ENCODE results near the gene GPANK1.
A peak's percentile ranks its signal among the peaks of the same experiment; 100 is the strongest.

Gene GPANK1

DNA sequence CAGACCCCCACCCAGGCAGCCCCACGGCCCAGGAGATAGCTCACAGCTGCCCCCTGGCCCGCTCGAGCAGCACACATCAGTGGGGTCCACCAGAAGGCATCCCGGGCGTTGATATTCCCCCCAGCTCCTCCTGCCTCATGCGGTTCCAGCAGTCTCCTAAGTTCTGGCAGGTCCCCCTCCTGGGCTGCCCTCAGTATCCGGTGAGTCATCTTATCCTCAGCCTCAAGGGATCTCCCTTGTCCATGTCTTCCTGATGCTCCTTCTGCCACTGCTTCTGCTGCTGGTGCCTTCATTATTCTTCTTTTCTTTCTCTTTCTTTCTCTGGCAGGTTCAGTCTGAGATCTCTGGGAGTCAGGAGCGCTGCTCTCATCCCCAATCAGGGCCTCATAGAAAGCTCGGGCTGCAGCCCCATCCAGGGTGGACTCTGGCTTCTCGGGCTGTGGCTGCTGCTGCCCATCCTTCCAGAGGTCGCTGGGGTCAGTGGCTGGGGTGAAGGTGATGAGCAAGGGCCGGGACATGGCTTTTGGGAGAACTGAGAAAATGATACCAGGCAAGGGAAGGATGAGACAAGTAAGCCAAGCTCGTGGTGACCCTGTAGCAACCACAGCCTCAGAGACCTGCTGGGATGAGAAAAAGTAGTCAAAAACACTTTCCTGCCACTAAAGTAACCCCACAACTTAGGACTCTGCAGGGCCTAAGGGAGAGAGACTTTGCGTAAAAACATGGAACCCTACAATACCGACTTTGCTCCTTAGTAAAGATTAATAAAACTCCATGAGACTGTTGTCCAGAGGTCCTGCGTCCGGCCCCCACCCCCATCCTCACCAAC, 622 bp downstream of the GPANK1 start:
- POLR2A ChIA-PET, result interaction anchor here (0.5 to 7.4 kb wide), 30 partner anchors 9 to 308 kb away, joined by 3 to 180 read pairs (median 4); partner anchors contain the start of genes ABHD16A, APOM, ATP6V1G2 and BAG6
- H3K36me3 ChIP-seq (ENCODE audit: control insufficient read depth in 2 of 2, insufficient read depth in 1 of 2, low read length in 2 of 2), result peaks cover 14 to 50% of the 10 kb centered on the region in 2 experiments; a peak in 2 of 3 replicates
- CTCF ChIA-PET, result interaction anchor here (0.6 to 1.6 kb wide), 12 partner anchors 8 to 259 kb away, joined by 3 to 8 read pairs (median 3); partner anchors contain the start of genes APOM and BAG6

More for the DNA sequence above, 622 bp downstream of the GPANK1 start:
- TF ChIP-seq ZNF585B (tag by site-specific recombination; IDR thresholded peaks at IDR 0.05) (no peak), ZNF600 (tag by site-specific recombination; IDR thresholded peaks at IDR 0.05) (peak; percentile 60; the same call in 1 of the 2 replicates), OSR2 (tag by site-specific recombination; IDR thresholded peaks at IDR 0.05) (peak; percentile 81), ZBTB48 (tag by site-specific recombination; IDR thresholded peaks at IDR 0.05) (peak; percentile 61), GLIS2 (tag by site-specific recombination; IDR thresholded peaks at IDR 0.05) (peak; percentile 37; the same call in 1 of the 2 replicates), ZFP69B (tag by site-specific recombination; IDR thresholded peaks at IDR 0.05) (peak; percentile 77), ZNF112 (tag by site-specific recombination; IDR thresholded peaks at IDR 0.05) (no peak), GLIS1 (tag by site-specific recombination; IDR thresholded peaks at IDR 0.05) (peak; percentile 70), ZEB2 (tag by site-specific recombination; IDR thresholded peaks at IDR 0.05) (no peak), KLF8 (tag by site-specific recombination; IDR thresholded peaks at IDR 0.05) (peak; percentile 13; the same call in 1 of the 2 replicates), ZNF394 (tag by site-specific recombination; IDR thresholded peaks at IDR 0.05; ENCODE audit: borderline replicate concordance) (peak; percentile 82), KLF9 (tag by site-specific recombination; IDR thresholded peaks at IDR 0.05; ENCODE audit: low read depth) (0 out of 2 replicates have a peak, but pooled peaks have one; percentile 13), ZIC2 (tag by site-specific recombination; IDR thresholded peaks at IDR 0.05) (peak; percentile 34; the same call in 1 of the 2 replicates), ZBTB20 (tag by site-specific recombination; IDR thresholded peaks at IDR 0.05) (no peak)
- TF ChIP-seq, protein P1, sequence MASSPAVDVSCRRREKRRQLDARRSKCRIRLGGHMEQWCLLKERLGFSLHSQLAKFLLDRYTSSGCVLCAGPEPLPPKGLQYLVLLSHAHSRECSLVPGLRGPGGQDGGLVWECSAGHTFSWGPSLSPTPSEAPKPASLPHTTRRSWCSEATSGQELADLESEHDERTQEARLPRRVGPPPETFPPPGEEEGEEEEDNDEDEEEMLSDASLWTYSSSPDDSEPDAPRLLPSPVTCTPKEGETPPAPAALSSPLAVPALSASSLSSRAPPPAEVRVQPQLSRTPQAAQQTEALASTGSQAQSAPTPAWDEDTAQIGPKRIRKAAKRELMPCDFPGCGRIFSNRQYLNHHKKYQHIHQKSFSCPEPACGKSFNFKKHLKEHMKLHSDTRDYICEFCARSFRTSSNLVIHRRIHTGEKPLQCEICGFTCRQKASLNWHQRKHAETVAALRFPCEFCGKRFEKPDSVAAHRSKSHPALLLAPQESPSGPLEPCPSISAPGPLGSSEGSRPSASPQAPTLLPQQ (tag by site-specific recombination; IDR thresholded peaks at IDR 0.05), result peak; percentile 89
- TF ChIP-seq, protein P2, sequence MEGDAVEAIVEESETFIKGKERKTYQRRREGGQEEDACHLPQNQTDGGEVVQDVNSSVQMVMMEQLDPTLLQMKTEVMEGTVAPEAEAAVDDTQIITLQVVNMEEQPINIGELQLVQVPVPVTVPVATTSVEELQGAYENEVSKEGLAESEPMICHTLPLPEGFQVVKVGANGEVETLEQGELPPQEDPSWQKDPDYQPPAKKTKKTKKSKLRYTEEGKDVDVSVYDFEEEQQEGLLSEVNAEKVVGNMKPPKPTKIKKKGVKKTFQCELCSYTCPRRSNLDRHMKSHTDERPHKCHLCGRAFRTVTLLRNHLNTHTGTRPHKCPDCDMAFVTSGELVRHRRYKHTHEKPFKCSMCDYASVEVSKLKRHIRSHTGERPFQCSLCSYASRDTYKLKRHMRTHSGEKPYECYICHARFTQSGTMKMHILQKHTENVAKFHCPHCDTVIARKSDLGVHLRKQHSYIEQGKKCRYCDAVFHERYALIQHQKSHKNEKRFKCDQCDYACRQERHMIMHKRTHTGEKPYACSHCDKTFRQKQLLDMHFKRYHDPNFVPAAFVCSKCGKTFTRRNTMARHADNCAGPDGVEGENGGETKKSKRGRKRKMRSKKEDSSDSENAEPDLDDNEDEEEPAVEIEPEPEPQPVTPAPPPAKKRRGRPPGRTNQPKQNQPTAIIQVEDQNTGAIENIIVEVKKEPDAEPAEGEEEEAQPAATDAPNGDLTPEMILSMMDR (tag by site-specific recombination; IDR thresholded peaks at IDR 0.05), result peak; percentile 14; the same call in 1 of the 2 replicates
- TF ChIP-seq, protein P3, sequence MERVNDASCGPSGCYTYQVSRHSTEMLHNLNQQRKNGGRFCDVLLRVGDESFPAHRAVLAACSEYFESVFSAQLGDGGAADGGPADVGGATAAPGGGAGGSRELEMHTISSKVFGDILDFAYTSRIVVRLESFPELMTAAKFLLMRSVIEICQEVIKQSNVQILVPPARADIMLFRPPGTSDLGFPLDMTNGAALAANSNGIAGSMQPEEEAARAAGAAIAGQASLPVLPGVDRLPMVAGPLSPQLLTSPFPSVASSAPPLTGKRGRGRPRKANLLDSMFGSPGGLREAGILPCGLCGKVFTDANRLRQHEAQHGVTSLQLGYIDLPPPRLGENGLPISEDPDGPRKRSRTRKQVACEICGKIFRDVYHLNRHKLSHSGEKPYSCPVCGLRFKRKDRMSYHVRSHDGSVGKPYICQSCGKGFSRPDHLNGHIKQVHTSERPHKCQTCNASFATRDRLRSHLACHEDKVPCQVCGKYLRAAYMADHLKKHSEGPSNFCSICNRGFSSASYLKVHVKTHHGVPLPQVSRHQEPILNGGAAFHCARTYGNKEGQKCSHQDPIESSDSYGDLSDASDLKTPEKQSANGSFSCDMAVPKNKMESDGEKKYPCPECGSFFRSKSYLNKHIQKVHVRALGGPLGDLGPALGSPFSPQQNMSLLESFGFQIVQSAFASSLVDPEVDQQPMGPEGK (tag by site-specific recombination; IDR thresholded peaks at IDR 0.05), result peak; percentile 47; the same call in 1 of the 2 replicates
- TF ChIP-seq, protein P4, sequence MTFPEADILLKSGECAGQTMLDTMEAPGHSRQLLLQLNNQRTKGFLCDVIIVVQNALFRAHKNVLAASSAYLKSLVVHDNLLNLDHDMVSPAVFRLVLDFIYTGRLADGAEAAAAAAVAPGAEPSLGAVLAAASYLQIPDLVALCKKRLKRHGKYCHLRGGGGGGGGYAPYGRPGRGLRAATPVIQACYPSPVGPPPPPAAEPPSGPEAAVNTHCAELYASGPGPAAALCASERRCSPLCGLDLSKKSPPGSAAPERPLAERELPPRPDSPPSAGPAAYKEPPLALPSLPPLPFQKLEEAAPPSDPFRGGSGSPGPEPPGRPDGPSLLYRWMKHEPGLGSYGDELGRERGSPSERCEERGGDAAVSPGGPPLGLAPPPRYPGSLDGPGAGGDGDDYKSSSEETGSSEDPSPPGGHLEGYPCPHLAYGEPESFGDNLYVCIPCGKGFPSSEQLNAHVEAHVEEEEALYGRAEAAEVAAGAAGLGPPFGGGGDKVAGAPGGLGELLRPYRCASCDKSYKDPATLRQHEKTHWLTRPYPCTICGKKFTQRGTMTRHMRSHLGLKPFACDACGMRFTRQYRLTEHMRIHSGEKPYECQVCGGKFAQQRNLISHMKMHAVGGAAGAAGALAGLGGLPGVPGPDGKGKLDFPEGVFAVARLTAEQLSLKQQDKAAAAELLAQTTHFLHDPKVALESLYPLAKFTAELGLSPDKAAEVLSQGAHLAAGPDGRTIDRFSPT (tag by site-specific recombination; IDR thresholded peaks at IDR 0.05), result peak; percentile 38; the same call in 1 of the 2 replicates
- TF ChIP-seq, protein P5, sequence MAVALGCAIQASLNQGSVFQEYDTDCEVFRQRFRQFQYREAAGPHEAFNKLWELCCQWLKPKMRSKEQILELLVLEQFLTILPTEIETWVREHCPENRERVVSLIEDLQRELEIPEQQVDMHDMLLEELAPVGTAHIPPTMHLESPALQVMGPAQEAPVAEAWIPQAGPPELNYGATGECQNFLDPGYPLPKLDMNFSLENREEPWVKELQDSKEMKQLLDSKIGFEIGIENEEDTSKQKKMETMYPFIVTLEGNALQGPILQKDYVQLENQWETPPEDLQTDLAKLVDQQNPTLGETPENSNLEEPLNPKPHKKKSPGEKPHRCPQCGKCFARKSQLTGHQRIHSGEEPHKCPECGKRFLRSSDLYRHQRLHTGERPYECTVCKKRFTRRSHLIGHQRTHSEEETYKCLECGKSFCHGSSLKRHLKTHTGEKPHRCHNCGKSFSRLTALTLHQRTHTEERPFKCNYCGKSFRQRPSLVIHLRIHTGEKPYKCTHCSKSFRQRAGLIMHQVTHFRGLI (tag by site-specific recombination; IDR thresholded peaks at IDR 0.05), result no peak
- TF ChIP-seq, protein P6, sequence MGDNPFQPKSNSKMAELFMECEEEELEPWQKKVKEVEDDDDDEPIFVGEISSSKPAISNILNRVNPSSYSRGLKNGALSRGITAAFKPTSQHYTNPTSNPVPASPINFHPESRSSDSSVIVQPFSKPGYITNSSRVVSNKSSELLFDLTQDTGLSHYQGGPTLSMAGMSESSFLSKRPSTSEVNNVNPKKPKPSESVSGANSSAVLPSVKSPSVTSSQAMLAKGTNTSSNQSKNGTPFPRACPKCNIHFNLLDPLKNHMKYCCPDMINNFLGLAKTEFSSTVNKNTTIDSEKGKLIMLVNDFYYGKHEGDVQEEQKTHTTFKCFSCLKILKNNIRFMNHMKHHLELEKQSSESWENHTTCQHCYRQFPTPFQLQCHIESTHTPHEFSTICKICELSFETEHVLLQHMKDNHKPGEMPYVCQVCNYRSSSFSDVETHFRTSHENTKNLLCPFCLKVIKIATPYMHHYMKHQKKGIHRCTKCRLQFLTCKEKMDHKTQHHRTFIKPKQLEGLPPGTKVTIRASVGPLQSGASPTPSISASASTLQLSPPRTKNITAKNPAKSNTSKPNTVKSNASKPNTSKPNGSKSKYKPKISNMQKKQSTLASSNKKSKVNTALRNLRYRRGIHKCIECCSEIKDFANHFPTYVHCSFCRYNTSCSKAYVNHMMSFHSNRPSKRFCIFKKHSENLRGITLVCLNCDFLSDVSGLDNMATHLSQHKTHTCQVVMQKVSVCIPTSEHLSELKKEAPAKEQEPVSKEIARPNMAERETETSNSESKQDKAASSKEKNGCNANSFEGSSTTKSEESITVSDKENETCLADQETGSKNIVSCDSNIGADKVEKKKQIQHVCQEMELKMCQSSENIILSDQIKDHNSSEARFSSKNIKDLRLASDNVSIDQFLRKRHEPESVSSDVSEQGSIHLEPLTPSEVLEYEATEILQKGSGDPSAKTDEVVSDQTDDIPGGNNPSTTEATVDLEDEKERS (tag by site-specific recombination; IDR thresholded peaks at IDR 0.05), result 0 out of 2 replicates have a peak, but pooled peaks have one; percentile 8
- Histone ChIP-seq H3K27ac (ENCODE audit: extremely low read depth, low read depth, low read length) (peak overlapping the region; percentile 92), H3K9me3 (ENCODE audit: control insufficient read depth, insufficient read depth, low read depth, low read length) (no peaks in the 10 kb centered on the region), H3K4me1 (ENCODE audit: control insufficient read depth, insufficient read depth, low read length) (peaks cover 6% of the 10 kb centered on the region; the same call in 1 of the 2 replicates), H3K4me3 (ENCODE audit: low read depth, low read length) (peak overlapping the region; percentile 92)

All from HEK293 (cell line).